Mucosa of rectum (tissue), 2 donors: Measurements from ENCODE around the gene JPH3.

Experiments
- H3K27ac ChIP-seq, 2 donors: one replicate each; pipeline ENCODE4 v1.7.0; 2013; ENCODE audit warnings: inconsistent platforms in 2 of 2, low read depth in 2 of 2, low read length in 2 of 2
- H3K27me3 ChIP-seq, 2 donors: one replicate each; pipeline ENCODE4 v1.7.0; 2013; ENCODE audit warnings: low read length in 2 of 2; ENCODE audit not compliant: control insufficient read depth in 2 of 2, insufficient read depth in 2 of 2
- H3K36me3 ChIP-seq, 2 donors: one replicate each; pipeline ENCODE4 v1.7.0; 2013; ENCODE audit warnings: low read length in 2 of 2; ENCODE audit not compliant: control insufficient read depth in 2 of 2, insufficient read depth in 2 of 2
- H3K4me1 ChIP-seq, 2 donors: one replicate each; pipeline ENCODE4 v1.7.0; 2013; ENCODE audit warnings: low read length in 2 of 2, mild to moderate bottlenecking in 1 of 2; ENCODE audit not compliant: control insufficient read depth in 2 of 2, insufficient read depth in 2 of 2
- H3K4me3 ChIP-seq, 2 donors: one replicate each; pipeline ENCODE4 v1.7.0; 2013; ENCODE audit warnings: low read length in 2 of 2
- H3K9ac ChIP-seq, 2 donors: one replicate each; pipeline ENCODE4 v1.7.0; 2013; ENCODE audit warnings: low read length in 2 of 2, low read depth in 1 of 2, mild to moderate bottlenecking in 1 of 2
- H3K9me3 ChIP-seq, 2 donors: one replicate each; pipeline ENCODE4 v1.7.0; 2013; ENCODE audit warnings: low read length in 2 of 2; ENCODE audit not compliant: control insufficient read depth in 2 of 2
- donor health status: healthy.
- donor health status: Normal muscosa, but diverticular disease.

JPH3 gene

DNA sequence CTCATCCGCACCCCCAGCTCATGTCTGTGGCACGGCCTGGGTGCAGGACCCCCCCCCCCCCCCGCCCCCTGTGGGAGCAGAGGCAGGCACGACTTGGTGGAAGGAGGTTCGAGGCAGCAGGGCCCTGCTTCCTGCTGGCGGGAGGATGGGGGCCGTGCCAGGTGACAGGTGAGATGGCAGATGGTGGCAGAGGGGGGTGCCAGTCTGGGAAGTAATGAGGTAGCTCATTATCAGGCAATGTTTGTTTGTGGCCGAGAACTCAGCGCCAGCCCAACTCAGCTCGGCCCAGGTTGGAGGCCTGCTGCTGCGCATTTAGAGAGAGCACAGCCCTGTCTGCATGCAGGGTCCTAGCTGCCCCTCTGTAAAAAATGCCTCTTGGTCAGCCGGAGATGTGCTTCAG is 40.1 kb upstream of the JPH3 start:
- no peaks in the 10 kb centered on the region for H3K27me3 ChIP-seq
- H3K9me3 ChIP-seq, result no peaks in the 10 kb centered on the region
- H3K9ac ChIP-seq, result no peak overlapping the region
- H3K36me3 ChIP-seq, result no peaks in the 10 kb centered on the region
- no peak overlapping the region for H3K27ac ChIP-seq
- no peak overlapping the region for H3K4me3 ChIP-seq
- H3K4me1 ChIP-seq, result no peaks in the 10 kb centered on the region

DNA sequence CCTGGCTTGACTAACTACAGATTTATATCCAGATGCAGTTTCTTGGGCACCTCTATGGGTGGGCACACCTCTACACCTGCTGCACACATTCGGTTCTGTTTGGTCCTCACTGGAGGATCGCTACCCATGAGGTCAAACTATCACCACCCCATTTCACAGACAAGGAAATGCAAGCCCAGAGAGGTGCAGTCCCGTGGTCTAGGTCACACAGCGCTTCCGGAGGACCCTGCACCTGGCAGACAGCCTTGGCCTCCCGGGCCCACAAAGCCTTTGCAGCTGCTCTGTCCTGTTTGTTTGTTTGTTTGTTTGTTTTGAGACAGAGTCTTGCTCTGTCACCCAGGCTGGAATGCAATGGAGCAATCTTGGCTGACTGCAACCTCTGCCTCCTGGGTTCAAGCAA is 39.3 kb upstream of the JPH3 start:
- H3K4me3 ChIP-seq, result no peak overlapping the region
- no peaks in the 10 kb centered on the region for H3K9me3 ChIP-seq
- no peaks in the 10 kb centered on the region for H3K27me3 ChIP-seq
- no peaks in the 10 kb centered on the region for H3K4me1 ChIP-seq
- no peak overlapping the region for H3K27ac ChIP-seq
- H3K9ac ChIP-seq, result no peak overlapping the region
- no peaks in the 10 kb centered on the region for H3K36me3 ChIP-seq

- Histone ChIP-seq H3K27me3 (no peaks in the 10 kb centered on the region), H3K9ac (no peak overlapping the region), H3K9me3 (no peaks in the 10 kb centered on the region), H3K4me1 (no peaks in the 10 kb centered on the region), H3K27ac (no peak overlapping the region), H3K4me3 (no peak overlapping the region), H3K36me3 (no peaks in the 10 kb centered on the region)
Measured at GRCh38 chr16:87563714-87564523, 38.4 kb upstream of the JPH3 start.

- no peak overlapping the region for H3K27ac ChIP-seq
- no peaks in the 10 kb centered on the region for H3K27me3 ChIP-seq
- no peaks in the 10 kb centered on the region for H3K36me3 ChIP-seq
- no peak overlapping the region for H3K4me3 ChIP-seq
- no peaks in the 10 kb centered on the region for H3K9me3 ChIP-seq
- H3K4me1 ChIP-seq, result no peaks in the 10 kb centered on the region
- no peak overlapping the region for H3K9ac ChIP-seq
Measured at GRCh38 chr16:87564524-87564778, 37.9 kb upstream of the JPH3 start.

DNA sequence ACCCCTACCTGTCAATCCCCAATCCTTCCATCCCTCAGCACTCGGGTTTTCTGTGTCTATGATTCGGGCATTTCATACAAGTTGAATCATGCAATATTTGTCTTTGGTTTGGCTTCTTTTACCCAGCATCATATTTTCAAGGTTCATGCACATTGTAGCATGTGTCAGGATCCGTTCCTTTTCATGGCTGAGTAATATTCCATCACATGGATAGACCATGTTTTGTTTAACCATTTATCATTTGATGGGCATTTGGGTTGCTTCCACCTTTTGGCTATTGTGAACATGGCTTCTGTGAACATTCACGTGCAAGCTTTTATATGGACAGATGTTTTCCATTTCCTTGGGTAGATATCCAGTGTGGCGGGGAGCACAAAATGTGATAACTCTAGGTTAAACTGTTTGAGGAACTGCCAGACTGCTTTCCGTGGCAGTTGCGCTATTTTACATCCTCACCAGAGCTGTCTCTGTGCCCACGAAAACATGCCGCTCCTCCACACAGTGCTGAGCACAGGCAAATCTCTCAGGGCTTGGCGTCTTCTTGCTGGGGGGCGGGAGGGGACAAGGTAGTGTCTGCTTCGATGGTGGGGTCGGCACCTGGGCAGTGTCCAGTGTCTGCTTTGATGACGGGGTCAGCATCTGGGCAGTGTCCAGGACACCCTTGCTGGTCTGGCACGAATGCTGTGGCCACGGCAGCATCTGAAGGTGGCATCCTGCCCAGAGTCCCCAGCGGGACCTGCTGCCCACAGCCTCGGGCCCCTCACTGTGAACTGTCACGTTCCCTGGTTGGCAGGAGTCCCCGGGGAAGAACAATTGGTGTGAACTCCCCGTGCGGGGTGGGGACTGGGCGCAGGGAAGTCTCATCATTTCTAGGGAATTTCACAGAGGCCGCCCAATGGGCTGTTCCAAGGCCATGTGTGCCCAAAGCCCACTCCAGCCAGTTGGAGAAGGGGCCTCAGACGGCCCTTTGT is 32.4 kb upstream of the JPH3 start:
- no peaks in the 10 kb centered on the region for H3K36me3 ChIP-seq

DNA sequence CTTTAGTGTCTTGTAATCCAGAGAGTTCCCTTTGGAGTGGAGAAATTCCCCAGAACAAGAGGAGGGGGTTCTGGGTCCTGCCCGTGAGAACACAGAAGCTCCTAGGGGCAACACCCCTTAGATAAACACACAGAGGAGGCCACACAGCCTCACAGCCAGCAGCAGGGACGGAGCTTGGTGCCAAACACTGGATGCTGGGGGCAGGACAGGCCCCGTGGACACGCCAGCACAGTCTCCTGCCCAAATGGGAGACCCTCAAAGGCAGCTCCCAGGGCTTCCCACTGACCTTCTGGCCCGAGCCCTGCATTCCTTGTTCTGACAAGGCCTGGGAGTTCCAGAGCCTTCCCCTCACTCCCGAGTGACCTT is 31.8 kb upstream of the JPH3 start:
- peaks cover 0 to 10% of the 10 kb centered on the region in 2 donors for H3K4me1 ChIP-seq
- peaks cover 0 to 12% of the 10 kb centered on the region in 2 donors for H3K27me3 ChIP-seq
- no peaks in the 10 kb centered on the region for H3K9me3 ChIP-seq
- H3K4me3 ChIP-seq, result no peak overlapping the region
- no peaks in the 10 kb centered on the region for H3K36me3 ChIP-seq
- H3K9ac ChIP-seq, result no peak overlapping the region
- no peak overlapping the region for H3K27ac ChIP-seq

More for the DNA sequence above, 32.4 kb upstream of the JPH3 start:
- Histone ChIP-seq H3K9ac (no peak overlapping the region), H3K9me3 (no peaks in the 10 kb centered on the region), H3K4me1 (peaks cover 0 to 10% of the 10 kb centered on the region in 2 donors), H3K27me3 (peaks cover 0 to 12% of the 10 kb centered on the region in 2 donors), H3K27ac (no peak overlapping the region), H3K4me3 (no peak overlapping the region)

DNA sequence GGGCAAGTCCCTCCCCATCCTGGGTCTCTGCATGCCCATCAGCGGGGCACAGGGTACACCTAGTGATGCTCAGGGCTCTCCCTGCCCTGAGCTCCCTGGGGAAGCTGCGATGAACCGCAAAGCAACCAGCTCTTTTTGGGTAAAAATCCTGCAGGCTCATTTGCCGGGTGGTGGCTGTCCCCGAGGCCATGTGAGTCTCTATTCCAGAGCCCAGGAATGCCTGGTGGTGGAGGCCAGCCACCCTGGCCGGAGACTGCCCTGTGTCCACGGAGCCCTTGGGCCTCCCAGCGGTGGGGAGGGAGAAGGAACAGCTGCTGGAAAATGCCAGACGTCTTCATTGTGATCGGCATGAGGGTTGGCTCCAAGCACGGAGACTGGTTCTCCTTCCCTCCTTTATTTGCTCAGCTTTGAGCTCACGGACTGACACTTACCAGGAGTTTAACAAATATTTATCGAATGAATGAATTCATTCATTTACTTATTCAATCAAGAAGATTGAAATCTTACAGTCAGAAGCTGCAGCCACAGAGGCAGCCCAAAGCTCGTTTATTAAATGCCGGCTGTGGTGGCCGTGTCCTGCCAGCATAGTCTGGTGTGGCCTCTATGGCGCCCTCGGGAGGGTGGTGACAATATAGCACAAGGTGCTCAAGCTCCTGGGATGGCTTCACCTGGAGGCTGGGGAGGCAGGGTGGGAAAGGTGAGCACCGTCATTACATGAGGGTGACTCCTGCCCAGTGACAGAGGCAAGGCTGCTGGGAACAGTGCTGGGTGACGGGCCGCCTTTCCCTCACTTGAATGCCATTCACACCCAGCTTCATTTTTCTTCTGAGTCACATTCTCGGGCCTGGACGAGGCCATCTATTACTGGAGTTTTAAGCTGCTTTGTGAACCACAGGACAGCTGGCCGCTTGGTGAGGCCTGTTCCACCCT is 31.1 kb upstream of the JPH3 start:
- Histone ChIP-seq H3K9ac (no peak overlapping the region), H3K4me3 (no peak overlapping the region), H3K27ac (no peak overlapping the region), H3K36me3 (no peaks in the 10 kb centered on the region), H3K4me1 (peaks cover 0 to 10% of the 10 kb centered on the region in 2 donors), H3K27me3 (peaks cover 0 to 12% of the 10 kb centered on the region in 2 donors), H3K9me3 (no peaks in the 10 kb centered on the region)

GRCh38 chr16:87571868-87572244 is 30.5 kb upstream of the JPH3 start:
- Histone ChIP-seq H3K36me3 (no peaks in the 10 kb centered on the region), H3K9me3 (no peaks in the 10 kb centered on the region), H3K9ac (no peak overlapping the region), H3K27me3 (peaks cover 0 to 12% of the 10 kb centered on the region in 2 donors), H3K4me3 (no peak overlapping the region), H3K27ac (no peak overlapping the region), H3K4me1 (peaks cover 0 to 10% of the 10 kb centered on the region in 2 donors)

DNA sequence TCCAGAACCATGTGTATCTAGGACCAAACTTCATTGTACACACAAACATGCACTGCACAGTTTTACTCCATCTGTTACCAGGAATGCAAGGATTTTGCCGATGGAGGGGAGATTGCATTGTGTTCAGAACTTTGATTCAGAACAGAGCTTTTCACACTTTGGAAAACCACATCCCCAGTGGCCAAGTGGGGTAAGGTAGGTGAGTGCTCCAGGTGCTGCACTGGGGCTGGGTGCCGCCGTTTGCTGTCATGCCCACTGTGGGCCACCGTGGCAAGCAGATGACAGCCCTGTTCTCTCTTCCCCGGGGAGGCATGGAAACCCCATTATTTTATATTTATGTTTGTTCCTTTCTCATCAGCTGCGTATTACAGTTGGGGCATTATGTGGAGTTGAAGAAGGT is 29.3 kb upstream of the JPH3 start:
- Histone ChIP-seq H3K27ac (no peak overlapping the region), H3K9me3 (no peaks in the 10 kb centered on the region), H3K36me3 (no peaks in the 10 kb centered on the region), H3K27me3 (peaks cover 2 to 12% of the 10 kb centered on the region in 2 donors), H3K4me1 (peaks cover 0 to 10% of the 10 kb centered on the region in 2 donors), H3K4me3 (no peak overlapping the region), H3K9ac (no peak overlapping the region)
